Neural cell (in vitro differentiated cells): Measurements from ENCODE around the gene REPS1. TPM values are rescaled to one million over a fixed set of nuclear protein-coding genes. Genes with fewer than 3 reads are reported as not detected.

Experiments used
- H2AFZ ChIP-seq: fragments of 200-600, 300-800 bp; sonication (generic), shearing (Covaris generic); 2 replicates; pipeline ENCODE4 v1.6.0; 2014; ENCODE audit warnings: low read depth, mild to moderate bottlenecking, antibody characterized with exemption, low read length, moderate library complexity
- H3F3A ChIP-seq: fragments of 200-600 bp; shearing (Covaris generic); 2 replicates; pipeline ENCODE4 v1.6.1; 2016; ENCODE audit warnings: mild to moderate bottlenecking, moderate library complexity, mixed read lengths, antibody characterized with exemption, low read length; ENCODE audit not compliant: insufficient read depth, poor library complexity, severe bottlenecking
- H3K27ac ChIP-seq: fragments of 200-600, 300-800 bp; sonication (generic), shearing (Covaris generic); 2 replicates; pipeline ENCODE4 v1.5.1; 2014; ENCODE audit warnings: mild to moderate bottlenecking, low read length, moderate library complexity
- H3K27me3 ChIP-seq: fragments of 300-800, 200-600 bp; sonication (generic), shearing (Covaris generic); 2 replicates; pipeline ENCODE4 v1.6.0; 2014; ENCODE audit warnings: mild to moderate bottlenecking, low read depth, low read length, moderate library complexity; ENCODE audit not compliant: insufficient read depth
- H3K36me3 ChIP-seq: fragments of 300-800, 200-600 bp; sonication (generic), shearing (Covaris generic); 2 replicates; pipeline ENCODE4 v1.5.1; 2014; ENCODE audit warnings: mild to moderate bottlenecking, antibody characterized with exemption, low read length, moderate library complexity; ENCODE audit not compliant: insufficient read depth
- H3K4me2 ChIP-seq: fragments of 300-800, 200-600 bp; sonication (generic), shearing (Covaris generic); 2 replicates; pipeline ENCODE4 v1.6.0; 2014; ENCODE audit warnings: mild to moderate bottlenecking, low read length
- H3K4me3 ChIP-seq: fragments of 300-800, 200-600 bp; sonication (generic), shearing (Covaris generic); 2 replicates; pipeline ENCODE4 v1.5.1; 2014; ENCODE audit warnings: mild to moderate bottlenecking, low read length, moderate library complexity
- H3K79me2 ChIP-seq: fragments of 200-600 bp; shearing (Covaris generic); replicated peaks from 2 replicates; pipeline ENCODE4 v1.6.0; 2014; ENCODE audit warnings: mild to moderate bottlenecking, low read length, moderate library complexity; ENCODE audit not compliant: insufficient read depth
- H3K9ac ChIP-seq: fragments of 300-800, 200-600 bp; sonication (generic), shearing (Covaris generic); 2 replicates; pipeline ENCODE4 v1.6.1; 2016; ENCODE audit warnings: mild to moderate bottlenecking, low read length, mixed read lengths
- H3K9me2 ChIP-seq: fragments of 200-600 bp; shearing (Covaris generic); 2 replicates; pipeline ENCODE4 v1.6.1; 2016; ENCODE audit warnings: mild to moderate bottlenecking, low read length, mixed read lengths; ENCODE audit not compliant: insufficient read depth
- H3K9me3 ChIP-seq: fragments of 200-600, 300-800 bp; sonication (generic), shearing (Covaris generic); 2 replicates; pipeline ENCODE4 v1.6.1; 2016; ENCODE audit warnings: mild to moderate bottlenecking, mixed run types, low read length, moderate library complexity, mixed read lengths
- H4K20me1 ChIP-seq: fragments of 200-600 bp; shearing (Covaris generic); 2 replicates; pipeline ENCODE4 v1.6.1; 2016; ENCODE audit warnings: mild to moderate bottlenecking, mixed run types; ENCODE audit not compliant: insufficient read depth
- EP300 ChIP-seq: fragments of 450-650 bp; conservative IDR thresholded peaks from 2 replicates; pipeline ENCODE4 v1.6.1; 2014; ENCODE audit warnings: antibody characterized with exemption, mild to moderate bottlenecking, moderate library complexity; ENCODE audit not compliant: poor library complexity, severe bottlenecking
- EZH2 ChIP-seq: fragments of 200-600, 300-800 bp; shearing (Covaris generic), sonication (generic); IDR thresholded peaks from 2 replicates; pipeline ENCODE4 v1.6.1; 2014; ENCODE audit warnings: antibody characterized with exemption, low read length, borderline replicate concordance, mild to moderate bottlenecking; ENCODE audit not compliant: insufficient read depth, poor library complexity, severe bottlenecking
- MXI1 ChIP-seq: fragments of 450-650 bp; conservative IDR thresholded peaks from 2 replicates; pipeline ENCODE4 v1.6.1; 2014; ENCODE audit warnings: antibody characterized with exemption, mild to moderate bottlenecking; ENCODE audit not compliant: poor library complexity, severe bottlenecking
- POLR2AphosphoS5 ChIP-seq: IDR thresholded peaks from 2 replicates; pipeline ENCODE4 v1.6.1; 2012
- RAD21 ChIP-seq: fragments of 450-650 bp; conservative IDR thresholded peaks from 2 replicates; pipeline ENCODE4 v1.6.1; 2014; ENCODE audit warnings: antibody characterized with exemption, mild to moderate bottlenecking, moderate library complexity
- SMC3 ChIP-seq: fragments of 450-650 bp; conservative IDR thresholded peaks from 2 replicates; pipeline ENCODE4 v1.6.1; 2014; ENCODE audit warnings: antibody characterized with exemption, mild to moderate bottlenecking, moderate library complexity; ENCODE audit not compliant: poor library complexity
- TAF1 ChIP-seq: IDR thresholded peaks from 2 replicates; pipeline ENCODE4 v1.6.1; 2012; ENCODE audit warnings: low read depth
- polyA plus RNA-seq: library from polyadenylated mRNA; depleted of rRNA; stranded (reverse); fragments of >200 nt; gene quantifications from 2 replicates; pipeline ENCODE4 v1.2.3, GENCODE V29; 2014
- TF ChIP-seq, protein P1 (sequence below): IDR thresholded peaks from 2 replicates; pipeline ENCODE4 v1.6.1; 2012; ENCODE audit warnings: borderline replicate concordance
- TF ChIP-seq, protein P2 (sequence below): fragments of 450-650 bp; IDR thresholded peaks from 2 replicates; pipeline ENCODE4 v1.5.1; 2014; ENCODE audit warnings: antibody characterized with exemption, mild to moderate bottlenecking, moderate library complexity; ENCODE audit not compliant: poor library complexity, severe bottlenecking

The REPS1 gene
- polyA plus RNA-seq, 1 donor from 2014 or later: 64.9 TPM

DNA sequence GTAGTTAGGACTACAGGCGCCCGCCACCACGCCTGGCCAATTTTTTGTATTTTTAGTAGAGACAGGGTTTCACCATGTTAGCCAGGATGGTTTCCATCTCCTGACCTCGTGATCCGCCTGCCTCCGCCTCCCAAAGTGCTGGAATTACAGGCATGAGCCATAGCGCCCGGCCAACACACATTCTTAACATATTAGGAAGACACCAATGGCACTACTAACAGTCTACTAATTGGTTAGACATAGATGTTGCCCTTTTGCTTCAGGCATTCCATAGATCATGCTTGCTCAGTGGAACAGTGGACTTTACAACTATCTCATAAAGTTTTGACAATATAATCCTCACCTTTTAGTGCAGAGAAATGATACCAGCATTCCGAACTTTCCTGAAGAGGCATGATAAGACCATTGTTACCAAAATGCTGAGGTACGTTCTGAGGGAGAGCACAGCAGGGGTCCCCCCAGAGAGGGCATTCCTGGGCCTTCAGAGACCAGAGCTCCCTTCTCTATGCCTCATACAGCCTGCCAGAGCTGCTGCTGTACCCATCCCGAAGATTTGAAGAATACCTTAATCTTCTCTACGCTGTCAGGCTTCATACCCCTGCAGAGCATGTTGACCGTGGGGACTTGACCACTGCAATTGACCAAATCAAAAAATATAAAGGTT, 102.8 kb downstream of the REPS1 start:
- H3K4me3 ChIP-seq: no peak overlapping the region
- no peaks in the 10 kb centered on the region for H3K36me3 ChIP-seq
- no peaks in the 10 kb centered on the region for H3K79me2 ChIP-seq
- no peak overlapping the region for H3K4me2 ChIP-seq
- no peaks in the 10 kb centered on the region for H4K20me1 ChIP-seq
- H3F3A ChIP-seq: no peaks in the 10 kb centered on the region
- H3K9me2 ChIP-seq: no peaks in the 10 kb centered on the region
- no peak overlapping the region for H2AFZ ChIP-seq
- H3K9ac ChIP-seq: no peak overlapping the region
- no peak overlapping the region for H3K27ac ChIP-seq
- H3K27me3 ChIP-seq: no peaks in the 10 kb centered on the region
- peaks cover 2% of the 10 kb centered on the region for H3K9me3 ChIP-seq
- TF ChIP-seq EZH2: no peak

DNA sequence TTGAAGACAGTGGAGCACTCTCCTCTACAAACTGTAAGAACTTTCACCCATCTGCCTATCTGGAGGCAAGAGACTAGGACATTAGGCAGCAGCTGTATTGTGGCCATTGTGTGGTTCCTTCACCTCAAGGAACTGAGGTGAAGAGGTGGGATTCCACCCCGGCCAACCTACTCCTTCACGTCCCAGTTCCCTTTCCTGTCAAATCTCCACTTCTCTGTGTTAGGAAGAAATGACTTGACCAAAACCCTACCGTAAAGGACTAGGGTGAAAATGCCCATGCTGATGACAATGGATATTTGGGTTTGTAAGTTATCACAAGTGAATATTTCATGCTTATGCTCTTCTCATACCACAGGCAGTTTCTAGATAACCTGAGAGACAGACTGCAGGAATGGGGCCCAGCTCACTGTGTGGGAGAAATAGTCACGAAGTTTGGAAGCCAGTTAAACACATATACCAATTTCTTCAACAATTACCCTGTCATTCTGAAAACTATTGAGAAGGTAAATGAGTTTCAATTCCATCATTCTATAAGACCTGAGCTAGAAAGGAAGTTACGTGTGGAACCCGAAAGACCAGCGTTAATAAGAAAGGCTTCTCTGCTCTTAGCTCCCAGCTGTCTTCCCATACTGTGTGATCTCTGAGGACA, 105.6 kb downstream of the REPS1 start:
- Histone ChIP-seq H2AFZ (no peak overlapping the region), H3K9ac (no peak overlapping the region), H3K9me3 (peaks cover 2% of the 10 kb centered on the region), H3K79me2 (no peaks in the 10 kb centered on the region), H3K27ac (no peak overlapping the region), H3K27me3 (no peaks in the 10 kb centered on the region), H3K9me2 (no peaks in the 10 kb centered on the region), H3K36me3 (no peaks in the 10 kb centered on the region), H3K4me2 (no peak overlapping the region), H3K4me3 (no peak overlapping the region), H3F3A (no peaks in the 10 kb centered on the region), H4K20me1 (no peaks in the 10 kb centered on the region)
- TF ChIP-seq, protein P1, sequence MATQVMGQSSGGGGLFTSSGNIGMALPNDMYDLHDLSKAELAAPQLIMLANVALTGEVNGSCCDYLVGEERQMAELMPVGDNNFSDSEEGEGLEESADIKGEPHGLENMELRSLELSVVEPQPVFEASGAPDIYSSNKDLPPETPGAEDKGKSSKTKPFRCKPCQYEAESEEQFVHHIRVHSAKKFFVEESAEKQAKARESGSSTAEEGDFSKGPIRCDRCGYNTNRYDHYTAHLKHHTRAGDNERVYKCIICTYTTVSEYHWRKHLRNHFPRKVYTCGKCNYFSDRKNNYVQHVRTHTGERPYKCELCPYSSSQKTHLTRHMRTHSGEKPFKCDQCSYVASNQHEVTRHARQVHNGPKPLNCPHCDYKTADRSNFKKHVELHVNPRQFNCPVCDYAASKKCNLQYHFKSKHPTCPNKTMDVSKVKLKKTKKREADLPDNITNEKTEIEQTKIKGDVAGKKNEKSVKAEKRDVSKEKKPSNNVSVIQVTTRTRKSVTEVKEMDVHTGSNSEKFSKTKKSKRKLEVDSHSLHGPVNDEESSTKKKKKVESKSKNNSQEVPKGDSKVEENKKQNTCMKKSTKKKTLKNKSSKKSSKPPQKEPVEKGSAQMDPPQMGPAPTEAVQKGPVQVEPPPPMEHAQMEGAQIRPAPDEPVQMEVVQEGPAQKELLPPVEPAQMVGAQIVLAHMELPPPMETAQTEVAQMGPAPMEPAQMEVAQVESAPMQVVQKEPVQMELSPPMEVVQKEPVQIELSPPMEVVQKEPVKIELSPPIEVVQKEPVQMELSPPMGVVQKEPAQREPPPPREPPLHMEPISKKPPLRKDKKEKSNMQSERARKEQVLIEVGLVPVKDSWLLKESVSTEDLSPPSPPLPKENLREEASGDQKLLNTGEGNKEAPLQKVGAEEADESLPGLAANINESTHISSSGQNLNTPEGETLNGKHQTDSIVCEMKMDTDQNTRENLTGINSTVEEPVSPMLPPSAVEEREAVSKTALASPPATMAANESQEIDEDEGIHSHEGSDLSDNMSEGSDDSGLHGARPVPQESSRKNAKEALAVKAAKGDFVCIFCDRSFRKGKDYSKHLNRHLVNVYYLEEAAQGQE: no peak
- TF ChIP-seq, protein P2, sequence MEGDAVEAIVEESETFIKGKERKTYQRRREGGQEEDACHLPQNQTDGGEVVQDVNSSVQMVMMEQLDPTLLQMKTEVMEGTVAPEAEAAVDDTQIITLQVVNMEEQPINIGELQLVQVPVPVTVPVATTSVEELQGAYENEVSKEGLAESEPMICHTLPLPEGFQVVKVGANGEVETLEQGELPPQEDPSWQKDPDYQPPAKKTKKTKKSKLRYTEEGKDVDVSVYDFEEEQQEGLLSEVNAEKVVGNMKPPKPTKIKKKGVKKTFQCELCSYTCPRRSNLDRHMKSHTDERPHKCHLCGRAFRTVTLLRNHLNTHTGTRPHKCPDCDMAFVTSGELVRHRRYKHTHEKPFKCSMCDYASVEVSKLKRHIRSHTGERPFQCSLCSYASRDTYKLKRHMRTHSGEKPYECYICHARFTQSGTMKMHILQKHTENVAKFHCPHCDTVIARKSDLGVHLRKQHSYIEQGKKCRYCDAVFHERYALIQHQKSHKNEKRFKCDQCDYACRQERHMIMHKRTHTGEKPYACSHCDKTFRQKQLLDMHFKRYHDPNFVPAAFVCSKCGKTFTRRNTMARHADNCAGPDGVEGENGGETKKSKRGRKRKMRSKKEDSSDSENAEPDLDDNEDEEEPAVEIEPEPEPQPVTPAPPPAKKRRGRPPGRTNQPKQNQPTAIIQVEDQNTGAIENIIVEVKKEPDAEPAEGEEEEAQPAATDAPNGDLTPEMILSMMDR: no peak
- TF ChIP-seq EZH2 (no peak), SMC3 (no peak), RAD21 (no peak), POLR2AphosphoS5 (no peak), EP300 (no peak), MXI1 (no peak), TAF1 (no peak)
